Measurements from ENCODE around the gene SH3BP4. TPM values are rescaled to one million over a fixed set of nuclear protein-coding genes. Genes with fewer than 3 reads are reported as not detected.

SH3BP4 gene
- total RNA-seq, 1 donor from 2014 or later, result 0.26 TPM

- H3K27me3 Mint-ChIP-seq (ENCODE audit: insufficient read depth), result no peaks in the 10 kb centered on the region
- no peaks in the 10 kb centered on the region for H3K4me1 Mint-ChIP-seq (ENCODE audit: low read depth)
- no peak overlapping the region for H3K4me3 Mint-ChIP-seq
- intact Hi-C loops (cut with micrococcal nuclease), result no loop called here
- no peak for DNase-seq (ENCODE audit: low spot score)
- no peaks in the 10 kb centered on the region for H3K36me3 Mint-ChIP-seq (ENCODE audit: low read depth)
- no peaks in the 10 kb centered on the region for H3K9me3 Mint-ChIP-seq
- no peak overlapping the region for H3K27ac Mint-ChIP-seq
Measured at GRCh38 chr2:235032466-235032865, 80.6 kb downstream of the SH3BP4 start.

- DNase-seq (ENCODE audit: low spot score), result no peak
- Mint-ChIP-seq H3K36me3 (ENCODE audit: low read depth) (no peaks in the 10 kb centered on the region), H3K27ac (no peak overlapping the region), H3K9me3 (no peaks in the 10 kb centered on the region), H3K4me3 (no peak overlapping the region), H3K27me3 (ENCODE audit: insufficient read depth) (peaks cover 2% of the 10 kb centered on the region), H3K4me1 (ENCODE audit: low read depth) (no peaks in the 10 kb centered on the region)
- intact Hi-C loops (cut with micrococcal nuclease), result no loop called here
Measured at GRCh38 chr2:235032949-235033348, 81.1 kb downstream of the SH3BP4 start.

- DNase-seq (ENCODE audit: low spot score), result no peak
- no peaks in the 10 kb centered on the region for H3K4me1 Mint-ChIP-seq (ENCODE audit: low read depth)
- H3K27ac Mint-ChIP-seq, result no peak overlapping the region
- no peak overlapping the region for H3K4me3 Mint-ChIP-seq
- intact Hi-C loops (cut with micrococcal nuclease), result no loop called here
- no peaks in the 10 kb centered on the region for H3K9me3 Mint-ChIP-seq
- H3K27me3 Mint-ChIP-seq (ENCODE audit: insufficient read depth), result peaks cover 2% of the 10 kb centered on the region
- no peaks in the 10 kb centered on the region for H3K36me3 Mint-ChIP-seq (ENCODE audit: low read depth)
Measured at GRCh38 chr2:235034265-235035118, 82.7 kb downstream of the SH3BP4 start.

GRCh38 chr2:235037604-235038166 is 85.9 kb downstream of the SH3BP4 start:
- intact Hi-C loops (cut with micrococcal nuclease), result no loop called here
- Mint-ChIP-seq H3K27ac (no peak overlapping the region), H3K9me3 (no peaks in the 10 kb centered on the region), H3K4me1 (ENCODE audit: low read depth) (no peaks in the 10 kb centered on the region), H3K27me3 (ENCODE audit: insufficient read depth) (peaks cover 2% of the 10 kb centered on the region), H3K4me3 (no peak overlapping the region), H3K36me3 (ENCODE audit: low read depth) (no peaks in the 10 kb centered on the region)
- no peak for DNase-seq (ENCODE audit: low spot score)

DNA sequence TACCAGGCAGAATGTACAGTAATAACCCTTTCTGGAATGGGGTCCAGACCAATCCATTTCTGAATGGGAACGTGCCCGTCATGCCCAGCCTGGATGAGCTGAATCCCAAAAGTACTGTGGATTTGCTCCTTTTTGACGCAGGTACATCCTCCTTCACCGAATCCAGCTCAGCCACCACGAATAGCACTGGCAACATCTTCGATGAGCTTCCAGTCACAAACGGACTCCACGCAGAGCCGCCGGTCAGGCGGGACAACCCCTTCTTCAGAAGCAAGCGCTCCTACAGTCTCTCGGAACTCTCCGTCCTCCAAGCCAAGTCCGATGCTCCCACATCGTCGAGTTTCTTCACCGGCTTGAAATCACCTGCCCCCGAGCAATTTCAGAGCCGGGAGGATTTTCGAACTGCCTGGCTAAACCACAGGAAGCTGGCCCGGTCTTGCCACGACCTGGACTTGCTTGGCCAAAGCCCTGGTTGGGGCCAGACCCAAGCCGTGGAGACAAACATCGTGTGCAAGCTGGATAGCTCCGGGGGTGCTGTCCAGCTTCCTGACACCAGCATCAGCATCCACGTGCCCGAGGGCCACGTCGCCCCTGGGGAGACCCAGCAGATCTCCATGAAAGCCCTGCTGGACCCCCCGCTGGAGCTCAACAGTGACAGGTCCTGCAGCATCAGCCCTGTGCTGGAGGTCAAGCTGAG is 89.6 kb downstream of the SH3BP4 start:
- DNase-seq (ENCODE audit: low spot score), result no peak
- Mint-ChIP-seq H3K9me3 (no peaks in the 10 kb centered on the region), H3K4me1 (ENCODE audit: low read depth) (peaks cover 13% of the 10 kb centered on the region), H3K27me3 (ENCODE audit: insufficient read depth) (peaks cover 5% of the 10 kb centered on the region), H3K4me3 (no peak overlapping the region), H3K27ac (no peak overlapping the region), H3K36me3 (ENCODE audit: low read depth) (no peaks in the 10 kb centered on the region)
- intact Hi-C loops (cut with micrococcal nuclease), result no loop called here

GRCh38 chr2:235041918-235042575 is 90.2 kb downstream of the SH3BP4 start:
- H3K9me3 Mint-ChIP-seq, result no peaks in the 10 kb centered on the region
- no peak overlapping the region for H3K4me3 Mint-ChIP-seq
- H3K27me3 Mint-ChIP-seq (ENCODE audit: insufficient read depth), result peaks cover 5% of the 10 kb centered on the region
- DNase-seq (ENCODE audit: low spot score), result no peak
- intact Hi-C loops (cut with micrococcal nuclease), result no loop called here
- H3K36me3 Mint-ChIP-seq (ENCODE audit: low read depth), result no peaks in the 10 kb centered on the region
- H3K27ac Mint-ChIP-seq, result no peak overlapping the region
- H3K4me1 Mint-ChIP-seq (ENCODE audit: low read depth), result peaks cover 13% of the 10 kb centered on the region

GRCh38 chr2:235042576-235043515 is 91.0 kb downstream of the SH3BP4 start:
- intact Hi-C loops (cut with micrococcal nuclease), result no loop called here
- no peaks in the 10 kb centered on the region for H3K36me3 Mint-ChIP-seq (ENCODE audit: low read depth)
- no peak for DNase-seq (ENCODE audit: low spot score)
- peaks cover 13% of the 10 kb centered on the region for H3K4me1 Mint-ChIP-seq (ENCODE audit: low read depth)
- H3K9me3 Mint-ChIP-seq, result no peaks in the 10 kb centered on the region
- peaks cover 5% of the 10 kb centered on the region for H3K27me3 Mint-ChIP-seq (ENCODE audit: insufficient read depth)
- H3K4me3 Mint-ChIP-seq, result no peak overlapping the region
- no peak overlapping the region for H3K27ac Mint-ChIP-seq

DNA sequence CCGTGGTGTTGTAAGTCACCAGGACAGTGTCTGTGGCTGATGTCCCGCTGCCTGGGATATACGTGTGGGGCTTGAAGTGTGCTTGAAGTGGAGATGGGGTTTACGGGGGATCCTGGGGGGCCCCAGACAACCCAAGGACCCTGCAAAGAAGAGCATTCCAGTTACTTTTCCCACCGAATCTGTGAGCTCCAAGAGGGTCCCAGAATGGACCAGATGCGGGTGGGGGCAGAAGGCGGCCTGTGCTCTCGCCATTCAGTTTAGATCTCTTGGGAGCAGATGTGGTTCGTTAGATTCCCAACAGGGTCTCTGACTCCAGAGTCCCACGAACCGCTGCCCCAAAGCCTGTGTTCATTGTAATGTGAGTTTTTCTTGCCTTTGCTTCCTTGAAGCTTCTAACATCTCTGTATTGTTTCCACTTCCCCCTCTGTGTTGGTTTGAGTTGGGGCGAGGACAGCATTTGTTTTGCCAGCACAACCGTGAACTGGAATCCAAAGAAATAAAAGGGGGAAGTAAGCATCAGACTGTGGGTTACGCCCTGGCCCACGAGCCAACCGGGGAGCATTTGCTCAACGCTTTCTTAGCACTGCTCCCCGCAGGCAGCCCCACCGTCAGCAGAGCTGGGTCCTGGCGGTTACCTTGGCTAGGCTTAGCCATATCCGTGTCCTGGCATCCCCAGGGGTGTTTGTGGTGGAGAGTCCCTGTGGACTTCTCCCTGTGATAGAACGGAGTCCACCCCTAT is 92.1 kb downstream of the SH3BP4 start:
- Mint-ChIP-seq H3K27me3 (ENCODE audit: insufficient read depth) (peaks cover 3% of the 10 kb centered on the region), H3K4me3 (no peak overlapping the region), H3K27ac (no peak overlapping the region), H3K4me1 (ENCODE audit: low read depth) (peaks cover 13% of the 10 kb centered on the region), H3K36me3 (ENCODE audit: low read depth) (no peaks in the 10 kb centered on the region), H3K9me3 (no peaks in the 10 kb centered on the region)
- intact Hi-C loops (cut with micrococcal nuclease), result no loop called here
- no peak for DNase-seq (ENCODE audit: low spot score)

DNA sequence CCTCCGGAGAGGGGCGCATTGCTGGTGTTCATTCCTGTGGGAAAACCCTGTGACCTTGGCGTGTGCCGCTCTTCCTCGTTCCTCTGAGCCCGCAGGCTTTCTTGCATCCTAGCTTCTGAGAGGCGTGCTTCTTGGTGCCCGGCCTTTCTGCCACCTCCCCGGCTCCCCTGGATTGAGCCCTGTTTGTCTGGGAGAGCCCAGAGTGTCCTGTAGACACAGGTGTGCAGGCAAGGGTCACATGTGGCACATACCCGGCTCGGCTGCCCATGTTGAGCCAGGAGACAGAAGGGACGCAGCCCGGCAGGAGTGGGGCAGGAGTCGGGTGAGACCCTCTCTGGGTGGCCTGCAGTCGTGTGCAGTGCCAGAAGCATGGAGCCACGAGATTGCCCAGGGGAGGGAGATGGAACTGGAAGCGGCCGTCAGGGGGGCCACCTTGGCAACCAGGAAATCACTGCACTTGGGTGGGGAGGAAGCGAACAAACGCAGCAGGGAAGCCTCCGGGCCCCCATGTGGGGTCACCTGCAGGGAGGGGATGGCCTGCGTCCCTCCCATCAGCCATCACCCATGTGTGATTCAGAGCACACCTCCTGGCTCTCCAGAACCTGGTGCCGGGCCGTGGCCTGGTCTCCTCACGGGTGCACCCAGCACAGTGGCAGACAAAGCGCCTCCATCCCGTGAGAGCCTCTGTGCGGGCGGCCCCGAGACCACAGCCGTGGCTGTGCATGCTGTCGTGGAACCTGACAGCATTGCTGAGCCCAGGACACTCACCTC is 92.9 kb downstream of the SH3BP4 start:
- peaks cover 13% of the 10 kb centered on the region for H3K4me1 Mint-ChIP-seq (ENCODE audit: low read depth)
- peaks cover 3% of the 10 kb centered on the region for H3K27me3 Mint-ChIP-seq (ENCODE audit: insufficient read depth)
- no peak for DNase-seq (ENCODE audit: low spot score)
- no peaks in the 10 kb centered on the region for H3K36me3 Mint-ChIP-seq (ENCODE audit: low read depth)
- no peak overlapping the region for H3K4me3 Mint-ChIP-seq
- no peaks in the 10 kb centered on the region for H3K9me3 Mint-ChIP-seq
- intact Hi-C loops (cut with micrococcal nuclease), result no loop called here
- no peak overlapping the region for H3K27ac Mint-ChIP-seq

- no peaks in the 10 kb centered on the region for H3K36me3 Mint-ChIP-seq (ENCODE audit: low read depth)
Measured at GRCh38 chr2:235045336-235045972, 93.6 kb downstream of the SH3BP4 start.

DNA sequence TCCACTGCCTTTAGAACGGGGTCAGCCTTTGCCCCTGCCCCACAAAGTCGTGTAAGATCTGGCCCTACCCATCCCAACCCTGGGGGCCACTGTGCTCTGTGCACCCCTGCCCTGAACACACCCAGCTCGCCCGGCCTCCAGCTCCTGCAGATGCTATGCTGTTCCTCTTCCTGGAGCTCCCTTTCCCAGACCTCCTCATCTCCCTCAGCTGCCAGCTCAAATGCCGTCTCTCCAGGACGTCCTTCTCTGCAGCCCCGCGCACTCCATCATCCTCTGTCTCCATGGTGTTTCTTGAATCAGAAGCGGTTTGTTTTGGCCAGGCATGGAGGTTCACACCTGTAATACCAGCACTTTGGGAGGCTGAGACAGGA is 94.1 kb downstream of the SH3BP4 start:
- intact Hi-C loops (cut with micrococcal nuclease), result no loop called here
- Mint-ChIP-seq H3K27ac (no peak overlapping the region), H3K36me3 (ENCODE audit: low read depth) (no peaks in the 10 kb centered on the region), H3K27me3 (ENCODE audit: insufficient read depth) (peaks cover 3% of the 10 kb centered on the region), H3K4me3 (no peak overlapping the region), H3K9me3 (no peaks in the 10 kb centered on the region), H3K4me1 (ENCODE audit: low read depth) (peaks cover 13% of the 10 kb centered on the region)
- no peak for DNase-seq (ENCODE audit: low spot score)

More at GRCh38 chr2:235045336-235045972, 93.6 kb downstream of the SH3BP4 start:
- Mint-ChIP-seq H3K27ac (no peak overlapping the region), H3K4me3 (no peak overlapping the region), H3K27me3 (ENCODE audit: insufficient read depth) (peaks cover 3% of the 10 kb centered on the region), H3K4me1 (ENCODE audit: low read depth) (peaks cover 13% of the 10 kb centered on the region), H3K9me3 (no peaks in the 10 kb centered on the region)
- intact Hi-C loops (cut with micrococcal nuclease), result no loop called here
- DNase-seq (ENCODE audit: low spot score), result no peak
